ENCODE data around the gene DRC7.

GRCh38 chr16:57778658-57779057 lies 84.1 kb downstream of the DRC7 start:
- TF ChIP-seq, protein P1, sequence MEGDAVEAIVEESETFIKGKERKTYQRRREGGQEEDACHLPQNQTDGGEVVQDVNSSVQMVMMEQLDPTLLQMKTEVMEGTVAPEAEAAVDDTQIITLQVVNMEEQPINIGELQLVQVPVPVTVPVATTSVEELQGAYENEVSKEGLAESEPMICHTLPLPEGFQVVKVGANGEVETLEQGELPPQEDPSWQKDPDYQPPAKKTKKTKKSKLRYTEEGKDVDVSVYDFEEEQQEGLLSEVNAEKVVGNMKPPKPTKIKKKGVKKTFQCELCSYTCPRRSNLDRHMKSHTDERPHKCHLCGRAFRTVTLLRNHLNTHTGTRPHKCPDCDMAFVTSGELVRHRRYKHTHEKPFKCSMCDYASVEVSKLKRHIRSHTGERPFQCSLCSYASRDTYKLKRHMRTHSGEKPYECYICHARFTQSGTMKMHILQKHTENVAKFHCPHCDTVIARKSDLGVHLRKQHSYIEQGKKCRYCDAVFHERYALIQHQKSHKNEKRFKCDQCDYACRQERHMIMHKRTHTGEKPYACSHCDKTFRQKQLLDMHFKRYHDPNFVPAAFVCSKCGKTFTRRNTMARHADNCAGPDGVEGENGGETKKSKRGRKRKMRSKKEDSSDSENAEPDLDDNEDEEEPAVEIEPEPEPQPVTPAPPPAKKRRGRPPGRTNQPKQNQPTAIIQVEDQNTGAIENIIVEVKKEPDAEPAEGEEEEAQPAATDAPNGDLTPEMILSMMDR (IDR thresholded peaks at IDR 0.05 in 2 of 3, conservative IDR thresholded peaks at IDR 0.05 in 1 of 3; ENCODE audit: control insufficient read depth in 2 of 3, extremely low read depth in 1 of 3, insufficient read depth in 1 of 3, low read depth in 3 of 3, low read length in 3 of 3): no peak
- TF ChIP-seq EZH2 (IDR thresholded peaks at IDR 0.05; ENCODE audit: borderline replicate concordance, control insufficient read depth, low read depth, low read length) (no peak), GABPA (IDR thresholded peaks at IDR 0.05; ENCODE audit: low read depth) (no peak), CREB1 (IDR thresholded peaks at IDR 0.05; ENCODE audit: low read depth) (no peak)
